LNCaP clone FGC (cell line): ENCODE measurements around the gene RAB40C.

ENCODE experiments used
- DNase-seq: peaks from one replicate; pipeline ENCODE4 v3.0.0-alpha.2; 2011; ENCODE audit warnings: low read depth
- H3K4me3 ChIP-seq: 2 replicates; pipeline ENCODE4 v1.5.1; 2011; ENCODE audit warnings: mild to moderate bottlenecking, low read depth, low read length, control low read depth
- TF ChIP-seq, protein P1 (sequence below): IDR thresholded peaks from 2 replicates; pipeline ENCODE4 v1.5.1; 2012; ENCODE audit warnings: mild to moderate bottlenecking; ENCODE audit not compliant: control insufficient read depth, insufficient read depth; ENCODE audit errors: extremely low read depth

The RAB40C gene

DNA sequence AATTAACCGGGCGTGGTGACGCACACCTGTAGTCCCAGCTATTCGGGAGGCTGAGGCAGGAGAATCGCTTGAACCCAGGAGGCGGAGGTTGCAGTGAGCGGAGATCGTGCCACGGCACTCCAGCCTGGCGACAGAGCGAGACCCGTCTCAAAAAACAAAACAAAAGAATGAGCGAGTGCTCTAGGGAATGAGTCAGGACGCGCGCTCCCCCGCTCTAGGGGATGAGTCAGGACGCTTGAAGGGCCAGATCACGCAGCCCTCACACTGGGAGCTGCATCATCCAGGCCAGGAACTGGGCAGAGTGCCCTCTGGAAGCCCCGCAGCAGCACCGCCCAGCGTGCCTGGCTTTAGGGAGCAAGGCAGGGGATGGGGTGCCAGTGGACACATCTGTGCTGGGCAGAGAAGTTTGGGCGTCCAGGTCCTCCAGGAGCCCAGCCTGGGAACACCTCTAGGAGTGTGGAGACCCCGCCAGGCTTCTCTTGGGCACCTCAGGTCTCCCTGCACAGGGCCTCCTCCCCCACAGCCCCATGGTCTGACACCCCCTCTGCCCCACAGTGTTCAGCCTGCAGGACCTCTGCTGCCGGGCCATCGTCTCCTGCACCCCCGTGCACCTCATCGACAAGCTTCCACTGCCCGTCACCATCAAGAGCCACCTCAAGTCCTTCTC is 37.1 kb downstream of the RAB40C start:
- no peak for DNase-seq
- no peak overlapping the region for H3K4me3 ChIP-seq
- TF ChIP-seq, protein P1, sequence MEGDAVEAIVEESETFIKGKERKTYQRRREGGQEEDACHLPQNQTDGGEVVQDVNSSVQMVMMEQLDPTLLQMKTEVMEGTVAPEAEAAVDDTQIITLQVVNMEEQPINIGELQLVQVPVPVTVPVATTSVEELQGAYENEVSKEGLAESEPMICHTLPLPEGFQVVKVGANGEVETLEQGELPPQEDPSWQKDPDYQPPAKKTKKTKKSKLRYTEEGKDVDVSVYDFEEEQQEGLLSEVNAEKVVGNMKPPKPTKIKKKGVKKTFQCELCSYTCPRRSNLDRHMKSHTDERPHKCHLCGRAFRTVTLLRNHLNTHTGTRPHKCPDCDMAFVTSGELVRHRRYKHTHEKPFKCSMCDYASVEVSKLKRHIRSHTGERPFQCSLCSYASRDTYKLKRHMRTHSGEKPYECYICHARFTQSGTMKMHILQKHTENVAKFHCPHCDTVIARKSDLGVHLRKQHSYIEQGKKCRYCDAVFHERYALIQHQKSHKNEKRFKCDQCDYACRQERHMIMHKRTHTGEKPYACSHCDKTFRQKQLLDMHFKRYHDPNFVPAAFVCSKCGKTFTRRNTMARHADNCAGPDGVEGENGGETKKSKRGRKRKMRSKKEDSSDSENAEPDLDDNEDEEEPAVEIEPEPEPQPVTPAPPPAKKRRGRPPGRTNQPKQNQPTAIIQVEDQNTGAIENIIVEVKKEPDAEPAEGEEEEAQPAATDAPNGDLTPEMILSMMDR = no peak

DNA sequence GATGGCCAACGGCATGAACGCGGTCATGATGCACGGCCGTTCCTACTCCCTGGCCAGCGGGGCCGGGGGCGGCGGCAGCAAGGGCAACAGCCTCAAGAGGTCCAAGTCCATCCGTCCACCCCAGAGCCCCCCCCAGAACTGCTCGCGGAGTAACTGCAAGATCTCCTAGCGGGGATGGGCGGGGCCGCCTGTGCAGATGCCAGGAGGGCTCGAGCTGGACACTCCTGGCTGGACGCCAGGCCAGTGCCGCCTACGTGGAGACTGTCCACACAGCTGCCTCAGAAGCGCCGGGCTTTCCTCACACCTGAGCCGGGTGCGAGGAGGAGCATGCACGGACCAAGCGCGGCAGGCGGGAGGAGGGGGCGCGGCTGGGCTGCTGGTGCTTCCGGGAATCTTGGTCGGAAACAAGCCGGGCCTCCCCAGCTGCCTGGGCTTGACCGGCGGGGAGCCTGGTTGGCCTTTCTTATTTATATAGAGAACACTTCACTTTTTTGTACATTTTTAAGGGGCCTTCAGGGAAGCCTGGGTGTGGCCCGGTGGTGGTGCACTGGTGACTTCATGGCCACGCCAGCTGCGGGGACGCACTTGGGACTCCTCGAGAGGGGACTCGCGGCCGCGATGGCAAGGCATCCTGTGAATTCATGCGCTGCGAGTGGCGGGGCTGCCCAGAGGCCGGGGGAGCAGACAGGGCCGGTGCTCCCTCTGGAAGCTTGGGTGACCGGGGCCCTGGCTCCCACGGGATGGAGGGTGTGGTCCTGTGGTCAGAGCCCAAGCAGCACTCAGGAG is 37.8 kb downstream of the RAB40C start:
- TF ChIP-seq, protein P1 = no peak
- DNase-seq = no peak
- no peak overlapping the region for H3K4me3 ChIP-seq

DNA sequence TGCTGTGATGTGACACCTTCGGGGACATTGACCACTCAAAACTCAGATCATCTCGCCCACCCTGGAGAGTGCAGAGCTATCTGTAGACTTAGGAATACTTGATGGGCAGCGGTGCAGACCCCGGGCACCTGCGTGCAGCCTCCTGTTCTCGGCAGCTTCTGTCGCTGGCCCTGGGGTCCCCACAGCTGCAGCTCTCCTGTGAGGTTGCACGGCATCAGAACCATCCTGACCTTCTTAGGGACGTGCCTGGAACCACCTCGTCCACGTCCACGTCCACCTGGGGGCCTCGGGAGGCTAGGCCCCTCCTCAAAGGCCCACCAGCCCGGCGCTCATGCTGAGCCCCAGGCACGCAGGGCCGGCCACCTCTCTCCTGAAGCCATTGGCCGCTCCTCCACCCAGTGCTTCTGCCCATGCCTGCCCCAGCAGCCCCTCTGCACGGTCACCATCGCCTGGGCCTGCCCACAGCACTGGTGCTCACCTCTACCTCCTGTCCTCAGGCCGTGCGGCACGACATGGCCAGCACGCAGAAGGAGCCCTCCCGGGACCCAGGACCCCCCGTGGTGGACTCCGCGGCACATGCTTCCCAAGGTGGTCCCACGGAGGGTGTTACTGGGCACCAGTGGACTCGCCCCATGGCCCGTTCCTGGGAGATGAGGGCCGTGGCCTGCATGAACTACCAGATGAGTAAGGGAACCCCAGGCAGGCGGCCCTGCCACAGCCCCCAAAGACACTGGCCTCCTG is 38.6 kb downstream of the RAB40C start:
- TF ChIP-seq, protein P1 = no peak
- no peak overlapping the region for H3K4me3 ChIP-seq
- DNase-seq = no peak

DNA sequence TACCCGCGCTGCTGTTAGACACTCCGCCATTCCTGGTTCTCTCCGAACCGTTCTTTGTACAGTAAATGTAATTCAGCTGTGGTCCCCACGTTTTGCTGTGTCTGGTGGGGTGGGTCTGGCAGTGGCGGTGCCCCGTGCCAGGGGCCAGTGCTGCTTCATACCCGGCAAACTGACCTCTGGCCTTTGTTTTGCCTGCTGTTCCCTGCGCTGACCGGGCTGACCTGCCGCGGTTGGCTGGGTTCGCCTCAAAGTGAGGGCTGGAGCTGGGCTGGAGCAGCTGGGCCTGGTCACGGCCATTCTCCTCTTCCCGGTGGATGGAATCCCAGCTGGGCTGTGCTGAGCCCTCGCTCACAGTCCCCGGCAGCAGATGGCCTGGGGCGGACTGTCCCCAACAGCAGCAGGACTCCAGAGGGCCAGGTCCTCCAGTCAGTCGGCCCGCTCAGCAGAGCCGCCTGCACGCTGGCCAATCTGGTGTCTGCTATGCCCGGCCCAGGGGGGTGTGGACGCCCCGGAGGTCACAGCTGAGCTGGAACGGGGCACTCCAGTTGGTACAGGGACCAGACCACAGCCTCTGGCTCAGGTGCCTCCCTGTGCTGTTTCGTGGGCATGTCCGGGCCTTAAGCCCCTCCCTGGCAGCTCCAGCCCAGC is 39.4 kb downstream of the RAB40C start:
- TF ChIP-seq, protein P1 = no peak
- DNase-seq = no peak
- no peak overlapping the region for H3K4me3 ChIP-seq

DNA sequence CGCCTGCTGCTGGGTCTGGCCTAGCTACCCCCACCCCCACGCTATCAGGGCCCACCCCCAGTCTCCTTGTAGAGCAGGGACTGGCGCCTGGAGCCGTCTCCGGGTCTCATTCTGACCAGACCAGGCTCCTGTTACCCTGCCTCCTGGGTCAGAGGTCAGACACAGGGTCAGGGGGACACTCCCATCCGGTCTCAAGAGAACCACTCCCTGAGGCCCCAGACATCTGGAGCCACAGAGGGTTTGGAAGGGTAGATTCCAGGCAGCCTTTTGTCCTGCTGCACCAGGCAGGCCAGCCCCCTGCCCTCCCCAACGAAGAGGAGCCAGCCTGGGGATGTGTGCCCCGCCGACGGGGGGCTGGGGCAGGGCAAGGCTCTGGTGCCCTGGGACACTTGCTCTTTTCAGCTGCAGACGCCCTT is 40.0 kb downstream of the RAB40C start:
- DNase-seq = no peak
- TF ChIP-seq, protein P1 = no peak
- H3K4me3 ChIP-seq = no peak overlapping the region

DNA sequence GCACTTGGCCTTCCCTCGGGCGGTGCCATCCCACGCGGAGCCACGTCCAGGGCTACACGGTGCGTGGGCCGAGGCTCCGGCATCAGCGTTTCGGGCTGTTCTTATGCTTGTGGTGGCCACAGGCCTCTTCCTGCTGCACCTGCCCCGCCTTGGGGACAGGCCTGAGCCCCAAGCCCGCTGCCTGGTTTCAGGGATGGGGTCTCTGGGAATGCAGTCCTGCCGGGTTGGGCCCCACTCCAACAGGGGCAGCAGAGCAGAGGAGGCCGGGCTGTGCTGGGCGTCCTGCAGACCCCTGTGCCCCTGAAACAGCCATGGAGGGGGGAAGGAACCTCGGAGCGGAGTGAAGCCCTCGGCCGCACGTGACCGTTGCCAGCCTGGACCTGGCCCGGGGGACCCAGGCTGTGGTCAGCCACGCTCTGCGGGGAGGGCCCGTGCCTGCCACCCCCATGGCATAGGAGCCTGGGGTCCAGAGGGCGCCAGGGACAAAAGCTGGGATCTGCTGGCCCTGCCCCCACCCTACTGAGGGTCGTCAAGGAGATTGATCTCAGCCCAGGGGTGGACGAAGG is 40.5 kb downstream of the RAB40C start:
- no peak overlapping the region for H3K4me3 ChIP-seq
- DNase-seq = no peak
- TF ChIP-seq, protein P1 = no peak
